ENCODE measurements around the gene CACNA1C. TPM values are rescaled to one million over a fixed set of nuclear protein-coding genes. Genes with fewer than 3 reads are reported as not detected.

Gene CACNA1C
- total RNA-seq, 1 donor from 2014 or later, result 171 TPM

DNA sequence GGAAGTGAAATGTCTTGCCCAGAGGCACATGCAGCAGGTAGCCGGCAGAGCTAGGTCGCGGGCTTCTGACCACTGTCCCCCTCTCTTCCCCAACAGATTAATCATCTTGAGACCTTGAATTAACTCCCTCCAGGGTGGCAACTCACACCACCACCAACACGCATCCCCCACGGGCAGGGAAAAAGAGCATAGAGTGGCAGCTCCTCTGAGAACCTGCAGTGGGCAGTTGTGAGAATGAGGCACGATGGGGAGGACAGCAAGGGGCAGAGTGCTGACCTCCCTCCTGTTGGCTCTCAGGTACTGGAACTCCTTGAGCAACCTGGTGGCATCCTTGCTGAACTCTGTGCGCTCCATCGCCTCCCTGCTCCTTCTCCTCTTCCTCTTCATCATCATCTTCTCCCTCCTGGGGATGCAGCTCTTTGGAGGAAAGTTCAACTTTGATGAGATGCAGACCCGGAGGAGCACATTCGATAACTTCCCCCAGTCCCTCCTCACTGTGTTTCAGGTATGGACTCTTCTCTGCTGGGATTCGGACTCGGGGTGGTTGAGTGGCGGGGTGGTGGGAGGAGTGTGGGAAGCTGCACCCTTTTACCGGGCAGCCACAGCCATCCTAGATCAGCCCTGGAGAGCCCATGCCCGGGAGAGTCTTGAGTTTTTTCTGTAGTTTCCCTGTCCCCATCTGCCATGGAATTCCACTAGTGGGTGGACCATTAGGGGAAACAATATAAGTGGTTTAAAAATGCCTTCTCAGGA lies 528.7 kb downstream of the CACNA1C start:
- intact Hi-C loops (cut with DNase I), result loop anchor here (5.0 to 10.0 kb wide), 5 partner anchors 84 to 779 kb away; no protein-coding TSS in a partner anchor
- no peak for DNase-seq (ENCODE audit: missing footprints)
- ATAC-seq, result no peak

DNA sequence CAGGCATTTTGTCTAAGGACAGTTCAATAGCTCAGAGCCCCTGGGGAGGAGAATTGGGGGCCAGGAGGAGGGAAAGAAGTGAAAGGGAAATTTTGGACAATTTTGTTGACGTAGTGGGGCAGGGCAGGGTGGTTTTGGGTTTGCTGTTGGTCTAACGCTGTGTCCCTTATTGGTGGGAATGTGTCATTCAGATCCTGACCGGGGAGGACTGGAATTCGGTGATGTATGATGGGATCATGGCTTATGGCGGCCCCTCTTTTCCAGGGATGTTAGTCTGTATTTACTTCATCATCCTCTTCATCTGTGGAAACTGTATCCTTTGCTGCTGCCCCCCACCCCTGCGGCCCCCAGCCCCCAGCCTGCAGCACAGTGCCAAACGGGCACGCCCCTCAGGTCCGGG lies 529.8 kb downstream of the CACNA1C start:
- ATAC-seq, result no peak
- DNase-seq (ENCODE audit: missing footprints), result no peak
- intact Hi-C loops (cut with DNase I), result loop anchor here (5.0 to 10.0 kb wide), 5 partner anchors 85 to 780 kb away; no protein-coding TSS in a partner anchor

DNA sequence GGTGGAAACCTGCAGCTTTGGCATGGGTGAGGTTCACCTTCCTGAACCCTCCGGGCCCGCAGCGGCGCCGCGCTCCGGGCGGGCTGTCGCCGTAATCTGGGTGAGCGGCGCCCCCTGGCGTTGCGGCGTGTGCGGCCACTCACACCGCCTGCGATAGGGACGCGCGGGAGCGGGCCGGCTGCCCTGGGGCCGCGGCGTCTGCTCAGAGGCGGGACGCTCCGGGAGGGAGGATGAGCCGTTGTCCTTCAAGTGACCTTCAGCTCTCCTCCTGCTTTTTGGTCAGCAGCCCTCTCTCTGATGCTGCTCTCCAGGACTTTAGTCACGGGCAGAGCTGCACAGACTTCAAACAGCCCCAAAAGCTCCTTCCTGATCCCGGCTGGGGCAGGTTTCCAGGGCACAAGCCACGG lies 530.3 kb downstream of the CACNA1C start:
- intact Hi-C loops (cut with DNase I), result loop anchor here (5.0 to 10.0 kb wide), 5 partner anchors 86 to 781 kb away; no protein-coding TSS in a partner anchor
- peak; percentile 86 for ATAC-seq
- DNase-seq (ENCODE audit: missing footprints), result peak; percentile 82

DNA sequence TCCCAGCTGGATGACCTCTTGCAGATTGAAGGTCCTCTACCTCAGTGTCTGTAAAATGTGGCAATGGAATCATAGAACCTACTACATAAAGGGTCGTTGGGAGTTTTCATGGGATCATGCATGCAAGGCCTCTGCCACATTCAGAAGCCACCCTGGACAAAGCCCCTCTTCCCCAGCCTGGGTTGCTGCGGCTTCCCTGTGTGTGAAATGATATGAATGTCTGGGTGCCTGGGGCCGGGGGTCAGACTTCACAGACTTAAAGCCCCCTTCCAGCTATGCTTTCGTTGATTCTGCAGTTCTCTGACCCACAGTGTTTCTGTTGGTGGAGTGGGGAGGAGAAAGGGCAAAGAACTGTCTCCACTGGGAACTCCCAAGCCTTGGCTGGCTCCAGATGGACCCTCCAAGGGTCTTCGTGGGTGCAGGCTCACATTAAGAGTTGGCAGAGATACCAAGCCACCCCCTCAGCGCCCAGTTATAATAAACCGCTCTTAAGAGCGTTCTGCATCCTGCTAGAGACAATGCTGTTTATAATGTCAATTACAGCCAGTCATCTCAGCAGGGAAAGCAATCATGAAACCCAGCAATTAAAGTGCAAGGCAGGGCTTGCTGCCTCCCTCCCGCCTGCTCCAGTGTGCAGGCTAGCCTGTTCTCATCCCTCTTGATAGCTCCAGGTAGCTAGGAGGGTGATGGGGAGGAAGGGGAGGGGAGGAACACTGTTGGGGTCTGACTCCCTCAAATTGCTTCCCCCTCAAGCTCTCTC lies 531.0 kb downstream of the CACNA1C start:
- intact Hi-C loops (cut with DNase I), result loop anchor here (5.0 to 10.0 kb wide), 5 partner anchors 87 to 782 kb away; no protein-coding TSS in a partner anchor
- ATAC-seq, result no peak
- DNase-seq (ENCODE audit: missing footprints), result no peak

DNA sequence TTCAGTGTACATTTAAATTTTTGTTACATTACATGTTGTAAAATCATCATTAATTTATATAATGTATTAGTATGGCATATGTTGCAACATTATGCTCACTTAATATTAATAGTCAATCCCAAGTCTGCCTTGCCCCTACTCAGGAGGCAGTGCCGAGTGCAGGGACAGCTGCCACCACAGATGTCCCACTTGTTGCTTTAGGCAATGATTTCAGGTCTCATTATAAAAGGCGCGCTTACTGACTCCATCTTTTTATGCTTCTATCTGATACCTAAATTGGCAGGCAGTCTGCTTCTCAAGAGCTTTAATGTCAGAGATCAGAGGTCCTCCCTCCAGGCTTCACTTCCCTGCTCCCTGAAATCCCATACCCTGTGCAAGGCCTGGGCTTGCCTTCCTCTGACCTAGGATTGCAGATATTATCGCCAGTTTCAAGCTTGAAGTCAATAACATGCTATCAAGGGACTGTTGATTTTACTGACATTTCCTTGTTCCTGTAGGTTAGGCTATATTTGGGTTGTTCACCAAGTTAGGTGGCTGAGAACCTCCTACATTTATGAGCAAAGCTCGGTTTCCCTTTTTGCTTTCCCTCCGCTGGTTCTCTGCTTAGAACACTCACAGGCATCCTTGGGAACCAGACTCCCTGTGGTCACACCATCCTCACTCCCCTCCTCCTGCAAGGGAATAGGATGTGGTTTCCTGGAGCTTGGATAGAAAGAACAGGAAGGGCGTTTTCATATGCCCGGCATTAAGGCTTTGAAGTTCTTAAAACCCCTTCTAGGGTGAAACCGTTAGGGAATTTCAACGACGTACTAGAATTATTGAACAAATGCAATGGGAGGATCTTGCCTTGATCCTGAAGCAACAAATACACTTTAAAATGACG lies 533.6 kb downstream of the CACNA1C start:
- DNase-seq (ENCODE audit: missing footprints) (no peak), ATAC-seq (no peak)
- intact Hi-C loops (cut with DNase I), result loop anchor here (10.0 kb wide), 1 partner anchor 192 kb away; no protein-coding TSS in a partner anchor

DNA sequence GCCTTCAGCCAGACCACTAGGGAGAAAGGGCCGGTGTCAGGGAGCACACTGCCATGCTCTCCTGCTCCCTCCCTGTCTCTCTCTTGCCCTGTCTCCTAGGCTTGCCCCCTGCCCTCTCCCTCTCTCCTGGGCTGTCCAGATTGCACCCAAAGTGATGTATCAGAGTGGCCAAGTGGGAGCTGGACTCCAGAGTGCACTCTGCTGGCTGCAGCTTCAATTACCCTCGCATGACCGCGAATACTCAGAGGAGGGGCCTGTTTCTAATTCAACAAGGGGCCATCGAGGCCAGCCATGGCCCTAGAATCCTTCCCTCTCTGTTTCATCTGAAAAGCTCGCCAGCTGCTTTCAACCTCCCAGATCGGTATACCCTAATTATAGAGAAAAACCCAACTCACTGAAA lies 535.6 kb downstream of the CACNA1C start:
- DNase-seq (ENCODE audit: missing footprints) (no peak), ATAC-seq (peak; percentile 10)
- intact Hi-C loops (cut with DNase I), result loop anchor here (10.0 kb wide), 1 partner anchor 194 kb away; no protein-coding TSS in a partner anchor

DNA sequence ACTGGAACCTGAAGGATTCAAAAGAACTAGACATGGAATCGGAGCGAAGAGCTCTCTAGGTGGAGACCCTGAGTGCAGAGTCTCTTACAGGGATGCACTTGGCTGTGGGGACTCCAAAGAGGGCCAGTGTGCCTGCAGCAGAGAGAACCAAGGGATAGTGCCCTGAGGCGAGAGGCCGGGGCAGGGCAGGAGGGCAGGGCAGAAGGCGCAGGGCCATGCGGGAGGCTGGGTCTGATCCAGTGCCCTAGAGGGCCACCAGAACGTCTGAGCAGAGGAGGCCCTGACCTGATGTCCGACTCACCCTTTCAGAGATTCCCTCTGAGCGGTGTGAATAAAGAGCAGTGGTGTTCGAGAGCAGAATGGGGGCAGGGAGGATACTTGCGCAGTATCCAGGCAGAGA lies 536.6 kb downstream of the CACNA1C start:
- DNase-seq (ENCODE audit: missing footprints), result no peak
- no peak for ATAC-seq
- intact Hi-C loops (cut with DNase I), result loop anchor here (10.0 kb wide), 1 partner anchor 195 kb away; no protein-coding TSS in a partner anchor

DNA sequence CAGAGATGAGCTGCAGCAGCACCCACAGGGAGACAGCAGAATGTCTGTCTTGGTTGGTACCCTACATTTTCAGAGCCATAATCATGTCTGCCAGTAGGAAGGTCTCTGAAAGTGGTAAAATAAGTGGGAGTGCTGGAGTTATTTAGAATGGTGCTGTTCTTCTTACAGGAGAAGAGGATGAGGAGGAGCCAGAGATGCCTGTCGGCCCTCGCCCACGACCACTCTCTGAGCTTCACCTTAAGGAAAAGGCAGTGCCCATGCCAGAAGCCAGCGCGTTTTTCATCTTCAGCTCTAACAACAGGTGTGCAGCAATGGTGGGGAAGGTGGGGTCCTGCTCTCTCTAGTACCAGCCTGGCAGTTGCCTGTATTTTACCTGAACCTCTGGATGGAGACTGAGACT lies 540.3 kb downstream of the CACNA1C start:
- intact Hi-C loops (cut with DNase I), result no loop called here
- ATAC-seq (no peak), DNase-seq (ENCODE audit: missing footprints) (no peak)

DNA sequence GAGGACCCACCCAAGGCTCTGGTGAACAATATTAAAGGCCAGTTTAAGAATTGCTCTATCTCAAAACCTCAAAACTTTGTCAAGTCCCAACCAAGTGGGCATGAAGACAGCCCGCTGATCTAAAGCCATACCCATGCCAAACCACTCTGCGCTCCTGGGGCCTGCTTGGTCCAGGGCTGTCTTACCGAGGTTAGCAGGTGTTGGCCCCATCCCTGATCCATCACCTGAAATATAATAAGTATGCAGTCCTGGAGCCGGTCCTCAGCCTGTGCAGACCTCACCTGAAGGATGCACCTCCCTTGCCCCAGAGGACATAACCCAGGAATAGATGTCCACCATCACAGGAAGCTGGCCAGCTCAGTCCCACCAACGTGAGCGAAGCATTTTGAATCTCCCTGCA lies 543.7 kb downstream of the CACNA1C start:
- DNase-seq (ENCODE audit: missing footprints), result no peak
- intact Hi-C loops (cut with DNase I), result no loop called here
- no peak for ATAC-seq

DNA sequence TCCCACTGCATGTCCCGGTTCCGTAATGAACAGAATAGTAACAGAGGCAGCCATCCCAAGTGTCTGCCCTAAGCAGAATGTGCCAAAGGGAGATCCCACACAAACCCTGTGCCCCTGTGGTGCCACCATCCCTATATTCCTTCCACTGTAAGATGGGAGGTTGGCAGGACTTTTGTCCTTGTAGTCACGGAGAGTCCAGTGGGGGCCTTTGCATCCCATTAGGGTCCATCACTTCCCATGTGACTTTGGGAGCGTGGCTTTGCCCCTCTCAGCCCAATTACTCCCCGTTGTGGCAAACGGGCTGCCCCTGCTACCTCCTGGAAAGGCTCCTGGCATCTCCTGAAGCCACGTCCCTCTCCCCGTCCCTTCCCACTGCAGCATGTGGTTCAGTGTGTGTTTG lies 552.5 kb downstream of the CACNA1C start:
- DNase-seq (ENCODE audit: missing footprints) (no peak), ATAC-seq (no peak)
- intact Hi-C loops (cut with DNase I), result no loop called here

DNA sequence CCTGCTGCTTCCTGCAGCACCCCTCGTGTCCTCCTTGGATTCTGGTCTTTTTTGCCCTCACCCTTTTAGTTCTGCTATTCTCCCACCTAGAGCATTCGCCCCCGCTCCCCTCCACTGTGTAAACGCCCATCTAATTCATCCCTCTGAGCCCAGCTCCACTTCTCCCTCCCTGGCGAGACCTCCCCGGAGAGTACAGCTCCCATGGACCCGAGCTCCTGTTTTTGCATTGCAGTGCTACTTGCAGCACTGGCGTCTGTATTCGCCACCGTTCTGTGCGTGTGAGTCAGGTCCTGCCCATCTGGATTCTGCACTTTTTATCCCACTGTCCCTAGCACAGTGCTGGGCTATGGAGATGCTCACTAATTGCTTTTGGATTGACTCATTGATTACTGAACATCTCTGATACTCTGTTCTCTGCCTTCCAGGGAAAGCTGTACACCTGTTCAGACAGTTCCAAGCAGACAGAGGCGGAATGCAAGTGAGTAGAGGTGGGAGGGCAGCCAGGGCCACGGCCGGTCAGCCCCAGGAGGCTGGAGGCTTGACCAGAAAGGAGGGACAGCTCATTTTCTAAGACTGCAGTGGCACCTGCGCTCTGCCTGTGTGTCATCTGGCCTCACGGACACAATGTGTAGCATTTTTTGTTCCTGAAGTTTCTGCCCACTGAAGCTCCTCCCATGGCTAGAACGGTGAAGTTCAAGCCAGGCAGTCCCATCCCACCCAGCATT lies 553.6 kb downstream of the CACNA1C start:
- intact Hi-C loops (cut with DNase I), result no loop called here
- DNase-seq (ENCODE audit: missing footprints) (no peak), ATAC-seq (no peak)

DNA sequence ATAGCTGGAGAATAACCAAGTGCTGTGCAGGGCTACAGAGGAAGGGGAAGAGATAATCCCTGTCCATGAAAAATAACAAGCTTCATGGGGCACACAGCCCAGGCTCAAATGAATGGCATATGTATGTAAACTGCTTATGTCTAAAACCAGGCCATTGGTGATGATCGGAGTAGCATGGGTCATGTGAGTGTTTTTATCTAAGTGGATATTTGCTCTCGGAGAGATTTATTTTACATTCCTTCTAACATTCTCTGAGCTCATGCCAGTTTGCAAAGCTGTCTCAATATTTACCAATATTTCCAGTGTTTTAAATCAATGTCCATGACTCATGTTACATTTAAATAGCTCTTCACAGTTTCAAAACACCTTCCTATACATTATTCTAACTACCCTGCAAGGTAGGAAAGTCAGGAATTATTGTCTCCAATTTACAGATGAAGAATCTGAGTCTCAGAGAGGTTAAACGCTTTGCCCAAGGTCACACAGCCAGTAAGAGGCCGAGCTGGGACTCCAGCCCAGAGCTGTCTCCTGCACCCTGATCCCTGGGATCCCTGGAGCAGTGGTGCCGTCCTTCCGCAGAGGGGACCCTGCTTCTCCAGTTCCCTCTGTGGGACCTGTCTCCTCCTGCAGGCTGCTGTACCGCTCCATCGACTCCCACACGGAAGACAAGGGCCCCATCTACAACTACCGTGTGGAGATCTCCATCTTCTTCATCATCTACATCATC lies 555.3 kb downstream of the CACNA1C start:
- intact Hi-C loops (cut with DNase I), result no loop called here
- DNase-seq (ENCODE audit: missing footprints) (no peak), ATAC-seq (no peak)

DNA sequence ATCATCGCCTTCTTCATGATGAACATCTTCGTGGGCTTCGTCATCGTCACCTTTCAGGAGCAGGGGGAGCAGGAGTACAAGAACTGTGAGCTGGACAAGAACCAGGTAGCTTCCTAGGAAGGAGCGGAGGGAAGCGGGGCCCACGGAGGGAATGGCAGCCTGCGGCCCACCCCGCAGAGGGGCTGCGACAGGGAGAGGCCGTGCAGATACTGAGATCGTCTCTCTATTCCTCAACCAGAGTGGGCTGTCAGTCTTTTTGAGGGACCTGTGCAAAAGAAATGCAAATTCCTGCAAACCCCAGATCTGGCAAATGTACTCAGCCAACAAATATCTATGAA lies 555.8 kb downstream of the CACNA1C start:
- DNase-seq (ENCODE audit: missing footprints) (no peak), ATAC-seq (no peak)
- intact Hi-C loops (cut with DNase I), result no loop called here

DNA sequence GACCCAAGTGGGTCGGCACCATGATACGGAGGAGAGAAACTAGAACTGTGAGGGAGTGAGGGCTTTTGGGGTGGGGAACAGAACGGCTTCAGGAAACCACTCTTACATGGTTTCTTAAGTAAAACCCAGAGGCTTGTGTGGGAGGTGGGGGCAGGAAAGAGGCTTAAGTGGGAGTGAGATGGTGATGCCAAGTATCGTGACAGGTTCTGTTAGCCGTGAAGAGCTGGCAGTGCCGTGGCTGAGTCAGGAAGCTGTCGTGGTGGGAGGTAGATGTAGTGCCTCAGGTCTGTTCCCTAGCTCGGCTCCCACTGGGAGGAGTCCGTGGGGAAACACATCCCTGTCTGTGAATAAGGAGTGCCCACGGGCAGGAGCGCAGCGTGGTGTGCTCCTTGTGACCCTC lies 556.2 kb downstream of the CACNA1C start:
- intact Hi-C loops (cut with DNase I), result no loop called here
- DNase-seq (ENCODE audit: missing footprints), result no peak
- no peak for ATAC-seq

DNA sequence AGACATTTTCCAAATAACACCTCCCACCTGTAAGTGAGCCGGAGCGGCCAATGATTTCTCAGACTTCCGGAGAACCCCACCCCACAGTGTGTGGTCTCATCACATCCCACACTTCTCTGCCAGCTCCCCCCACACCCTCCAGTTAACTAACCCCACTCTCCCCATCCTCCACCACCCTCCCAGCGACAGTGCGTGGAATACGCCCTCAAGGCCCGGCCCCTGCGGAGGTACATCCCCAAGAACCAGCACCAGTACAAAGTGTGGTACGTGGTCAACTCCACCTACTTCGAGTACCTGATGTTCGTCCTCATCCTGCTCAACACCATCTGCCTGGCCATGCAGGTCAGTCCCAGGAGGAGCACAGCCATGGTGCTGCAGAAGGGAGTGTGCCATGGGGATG lies 557.6 kb downstream of the CACNA1C start:
- DNase-seq (ENCODE audit: missing footprints) (no peak), ATAC-seq (no peak)
- intact Hi-C loops (cut with DNase I), result no loop called here

DNA sequence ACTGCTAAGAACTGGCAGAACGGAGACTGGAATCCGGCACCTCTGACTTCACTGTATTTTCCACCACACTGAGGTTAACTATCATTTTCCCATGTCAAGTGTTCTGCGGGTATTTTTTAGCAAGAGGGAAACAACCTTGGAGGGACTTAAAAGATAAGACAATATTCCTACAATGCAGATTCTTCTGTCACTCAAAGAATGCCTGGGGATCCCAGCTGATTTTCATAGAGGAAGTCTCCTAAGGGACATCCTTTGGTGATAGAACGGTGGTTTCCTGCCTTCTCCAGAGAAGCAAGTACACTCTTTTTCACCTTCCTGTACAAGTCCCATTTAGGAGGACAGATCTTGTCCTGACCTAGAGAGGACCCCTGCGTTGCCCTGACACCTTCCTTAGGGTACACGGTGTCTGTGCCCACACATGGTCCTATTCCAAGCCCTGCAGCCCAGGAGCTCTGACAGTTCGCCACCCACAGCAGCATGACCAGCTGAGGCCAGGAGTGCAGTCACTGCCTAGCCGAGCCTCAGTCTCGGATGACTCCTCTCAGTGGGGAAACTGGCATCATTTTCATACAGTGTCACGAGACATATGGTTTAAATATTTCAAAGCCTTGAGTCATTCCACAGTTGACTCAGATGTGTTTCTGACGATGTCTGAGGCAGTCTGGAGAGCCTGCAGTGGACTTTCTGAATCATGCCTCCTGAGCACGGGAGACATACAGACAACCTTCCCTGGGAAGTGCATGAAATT lies 560.7 kb downstream of the CACNA1C start:
- no peak for DNase-seq (ENCODE audit: missing footprints)
- intact Hi-C loops (cut with DNase I), result no loop called here
- ATAC-seq, result no peak

DNA sequence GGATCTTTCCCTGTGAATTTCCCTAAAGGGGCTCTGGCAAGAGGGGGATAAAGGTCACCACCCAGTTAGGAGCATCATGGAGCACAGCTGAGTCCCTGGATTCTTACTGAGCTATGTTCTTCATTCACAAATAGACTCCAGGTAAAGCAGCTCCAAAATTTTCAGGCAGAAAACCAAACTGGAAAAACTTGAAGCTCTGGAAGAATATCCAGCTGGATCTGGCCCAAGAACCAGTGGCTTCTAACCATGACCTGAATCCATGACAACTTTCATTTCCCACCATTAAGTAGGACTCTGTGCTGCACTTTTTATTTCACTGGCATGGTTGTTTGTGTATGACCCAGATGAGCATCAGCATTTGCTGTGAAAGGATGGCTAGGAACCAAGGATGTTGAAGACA lies 561.6 kb downstream of the CACNA1C start:
- intact Hi-C loops (cut with DNase I), result no loop called here
- ATAC-seq, result no peak
- DNase-seq (ENCODE audit: missing footprints), result no peak
